Calu3 (cell line): ENCODE results near the gene GDE1. TPM values are rescaled to one million over a fixed set of nuclear protein-coding genes. Genes with fewer than 3 reads are reported as not detected.

Source experiments
- BruUV-seq: library from RNA; stranded (reverse); fragments of 400-500 nt; replicated peaks from 2 replicates; lab custom pipeline; 2021; lab: Mats Ljungman, UMichigan
- CTCF ChIA-PET: fragments of 300-600 bp; sonication (Branson Sonifier 250); formaldehyde crosslinking; loops from one replicate; lab custom pipeline; 2022; ENCODE audit warnings: antibody characterized with exemption; lab: Charles Lee
- DNase-seq: peaks from one replicate; pipeline ENCODE4 v3.0.0; 2022
- H3K27ac Mint-ChIP-seq: one replicate; pipeline ENCODE4 v1.8.0; 2022; ENCODE audit warnings: mixed read lengths; ENCODE audit not compliant: unreplicated experiment
- H3K27me3 Mint-ChIP-seq: one replicate; pipeline ENCODE4 v1.8.0; 2022; ENCODE audit warnings: mixed read lengths; ENCODE audit not compliant: unreplicated experiment
- H3K36me3 Mint-ChIP-seq: one replicate; pipeline ENCODE4 v1.8.0; 2022; ENCODE audit warnings: mild to moderate bottlenecking, moderate library complexity, mixed read lengths; ENCODE audit not compliant: insufficient read depth, unreplicated experiment
- H3K4me1 Mint-ChIP-seq: one replicate; pipeline ENCODE4 v1.8.0; 2022; ENCODE audit warnings: mild to moderate bottlenecking, low read depth, mixed read lengths; ENCODE audit not compliant: unreplicated experiment
- H3K4me3 Mint-ChIP-seq: one replicate; pipeline ENCODE4 v1.8.0; 2022; ENCODE audit warnings: mild to moderate bottlenecking, low read depth, moderate library complexity, mixed read lengths; ENCODE audit not compliant: unreplicated experiment
- H3K9me3 Mint-ChIP-seq: one replicate; pipeline ENCODE4 v1.8.0; 2022; ENCODE audit warnings: low read depth, mixed read lengths; ENCODE audit not compliant: unreplicated experiment
- intact Hi-C: fragments of 100-400 bp; cut with micrococcal nuclease; formaldehyde crosslinking; loops from one replicate; pipeline ENCODE4 v1.10.0; 2022; ENCODE audit not compliant: unreplicated experiment
- total RNA-seq: library from RNA; stranded (reverse); gene quantifications from 2 replicates; pipeline ENCODE4 v1.2.3, GENCODE V29; 2022
- TF ChIP-seq, protein P1 (sequence below): fragments of 200-600 bp; IDR thresholded peaks from one replicate; pipeline ENCODE4 v1.8.0; 2022; ENCODE audit warnings: antibody characterized with exemption; ENCODE audit not compliant: unreplicated experiment

GDE1 gene
- total RNA-seq, 1 experiment from 2014 or later: 98.2 TPM

DNA sequence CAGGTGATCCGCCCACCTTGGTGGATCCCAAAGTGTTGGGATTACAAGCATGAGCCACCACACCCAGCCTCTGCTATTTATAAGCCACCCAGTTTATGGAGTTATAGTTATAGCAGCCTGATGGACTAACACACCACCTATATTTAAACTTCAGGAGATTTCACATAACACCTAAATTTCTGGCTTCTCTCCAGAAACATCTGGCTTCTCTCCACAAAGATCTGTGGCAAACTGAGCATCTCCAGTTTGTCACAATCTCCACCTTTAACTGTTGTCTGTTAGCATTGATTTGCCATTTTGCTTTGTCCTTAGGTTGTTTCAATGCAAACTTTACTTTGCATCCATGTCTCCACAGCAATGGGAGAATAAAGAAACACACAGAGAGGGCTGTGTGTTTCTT is 39.6 kb downstream of the GDE1 start:
- no peaks in the 10 kb centered on the region for H3K27me3 Mint-ChIP-seq
- BruUV-seq: no TSS peak
- H3K4me3 Mint-ChIP-seq: no peak overlapping the region
- H3K36me3 Mint-ChIP-seq: peaks cover 74% of the 10 kb centered on the region
- peaks cover 2% of the 10 kb centered on the region for H3K9me3 Mint-ChIP-seq
- DNase-seq: no peak
- CTCF ChIA-PET: no interaction called here
- intact Hi-C loops: loop anchor here (5.0 kb wide), 1 partner anchor 95 kb away; no protein-coding TSS in a partner anchor
- peaks cover 32% of the 10 kb centered on the region for H3K4me1 Mint-ChIP-seq
- TF ChIP-seq, protein P1, sequence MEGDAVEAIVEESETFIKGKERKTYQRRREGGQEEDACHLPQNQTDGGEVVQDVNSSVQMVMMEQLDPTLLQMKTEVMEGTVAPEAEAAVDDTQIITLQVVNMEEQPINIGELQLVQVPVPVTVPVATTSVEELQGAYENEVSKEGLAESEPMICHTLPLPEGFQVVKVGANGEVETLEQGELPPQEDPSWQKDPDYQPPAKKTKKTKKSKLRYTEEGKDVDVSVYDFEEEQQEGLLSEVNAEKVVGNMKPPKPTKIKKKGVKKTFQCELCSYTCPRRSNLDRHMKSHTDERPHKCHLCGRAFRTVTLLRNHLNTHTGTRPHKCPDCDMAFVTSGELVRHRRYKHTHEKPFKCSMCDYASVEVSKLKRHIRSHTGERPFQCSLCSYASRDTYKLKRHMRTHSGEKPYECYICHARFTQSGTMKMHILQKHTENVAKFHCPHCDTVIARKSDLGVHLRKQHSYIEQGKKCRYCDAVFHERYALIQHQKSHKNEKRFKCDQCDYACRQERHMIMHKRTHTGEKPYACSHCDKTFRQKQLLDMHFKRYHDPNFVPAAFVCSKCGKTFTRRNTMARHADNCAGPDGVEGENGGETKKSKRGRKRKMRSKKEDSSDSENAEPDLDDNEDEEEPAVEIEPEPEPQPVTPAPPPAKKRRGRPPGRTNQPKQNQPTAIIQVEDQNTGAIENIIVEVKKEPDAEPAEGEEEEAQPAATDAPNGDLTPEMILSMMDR: no peak
- H3K27ac Mint-ChIP-seq: no peak overlapping the region

GRCh38 chr16:19481769-19482168 is 40.1 kb downstream of the GDE1 start:
- Mint-ChIP-seq H3K4me3 (no peak overlapping the region), H3K9me3 (peaks cover 2% of the 10 kb centered on the region), H3K27ac (no peak overlapping the region), H3K27me3 (no peaks in the 10 kb centered on the region), H3K4me1 (peaks cover 29% of the 10 kb centered on the region), H3K36me3 (peaks cover 72% of the 10 kb centered on the region)
- no TSS peak for BruUV-seq
- intact Hi-C loops: loop anchor here (5.0 kb wide), 1 partner anchor 94 kb away; no protein-coding TSS in a partner anchor
- DNase-seq: no peak
- TF ChIP-seq, protein P1: no peak
- CTCF ChIA-PET: no interaction called here

GRCh38 chr16:19481296-19481695 is 40.6 kb downstream of the GDE1 start:
- Mint-ChIP-seq H3K36me3 (peaks cover 73% of the 10 kb centered on the region), H3K27me3 (no peaks in the 10 kb centered on the region), H3K9me3 (peaks cover 2% of the 10 kb centered on the region), H3K27ac (no peak overlapping the region), H3K4me1 (peaks cover 29% of the 10 kb centered on the region), H3K4me3 (no peak overlapping the region)
- no peak for DNase-seq
- CTCF ChIA-PET: no interaction called here
- TF ChIP-seq, protein P1: no peak
- intact Hi-C loops: loop anchor here (5.0 kb wide), 1 partner anchor 94 kb away; no protein-coding TSS in a partner anchor
- BruUV-seq: no TSS peak

GRCh38 chr16:19479302-19479721 is 42.6 kb downstream of the GDE1 start:
- BruUV-seq: no TSS peak
- Mint-ChIP-seq H3K4me1 (peaks cover 29% of the 10 kb centered on the region), H3K4me3 (no peak overlapping the region), H3K27me3 (no peaks in the 10 kb centered on the region), H3K27ac (peak overlapping the region; percentile 34), H3K36me3 (peaks cover 74% of the 10 kb centered on the region), H3K9me3 (peaks cover 2% of the 10 kb centered on the region)
- CTCF ChIA-PET: interaction anchor here (0.5 to 1.1 kb wide), 2 partner anchors 17 to 42 kb away, joined by 4 to 6 read pairs; no protein-coding TSS in a partner anchor
- TF ChIP-seq, protein P1: no peak
- DNase-seq: no peak
- intact Hi-C loops: no loop called here
